OCI-LY7 (cell line): Measurements from ENCODE around the gene ABL1. TPM values are rescaled to one million over a fixed set of nuclear protein-coding genes. Genes with fewer than 3 reads are reported as not detected.

Experiments used
- BruUV-seq: library from RNA; stranded (reverse); fragments of 400-500 nt; replicated peaks from 2 replicates; lab custom pipeline; 2021; lab: Mats Ljungman, UMichigan
- CTCF ChIA-PET: fragments of 300-600 bp; sonication (Branson Sonifier 250); formaldehyde crosslinking; loops from one replicate; lab custom pipeline; 2022; ENCODE audit warnings: antibody characterized with exemption; ENCODE audit not compliant: unreplicated experiment; lab: Charles Lee
- POLR2A ChIA-PET: fragments of 300-600 bp; sonication (Branson Sonifier 250); formaldehyde crosslinking; loops from one replicate; lab custom pipeline; 2022; ENCODE audit warnings: antibody characterized with exemption; lab: Charles Lee
- DNase-seq: peaks from one replicate; pipeline ENCODE4 v3.0.0-alpha.2; 2015; ENCODE audit warnings: low spot score
- H2AFZ ChIP-seq: fragments of 200-600 bp; sonication (generic), shearing (Covaris generic); 2 replicates; pipeline ENCODE4 v1.6.1; 2014; ENCODE audit warnings: mild to moderate bottlenecking, antibody characterized with exemption, low read length, moderate library complexity
- H3K27ac ChIP-seq: fragments of 200-600 bp; sonication (generic); 2 replicates; pipeline ENCODE4 v1.5.1; 2014; ENCODE audit warnings: mixed run types, low read depth, mild to moderate bottlenecking, moderate library complexity, low read length, inconsistent platforms; ENCODE audit not compliant: poor library complexity, severe bottlenecking
- H3K36me3 ChIP-seq: fragments of 200-600 bp; sonication (generic); 2 replicates; pipeline ENCODE4 v1.6.1; 2014; ENCODE audit warnings: mild to moderate bottlenecking, antibody characterized with exemption, low read length, moderate library complexity, mixed read lengths; ENCODE audit not compliant: insufficient read depth
- H3K4me1 ChIP-seq: fragments of 200-600 bp; sonication (generic); 2 replicates; pipeline ENCODE4 v1.5.1; 2014; ENCODE audit warnings: mild to moderate bottlenecking, low read length; ENCODE audit not compliant: insufficient read depth, poor library complexity, severe bottlenecking
- H3K4me2 ChIP-seq: fragments of 200-600 bp; sonication (generic); 2 replicates; pipeline ENCODE4 v1.6.1; 2014; ENCODE audit warnings: mild to moderate bottlenecking, low read length
- H3K4me3 ChIP-seq: fragments of 200-600 bp; sonication (generic); 2 replicates; pipeline ENCODE4 v1.5.1; 2014; ENCODE audit warnings: mild to moderate bottlenecking, low read depth, low read length; ENCODE audit not compliant: poor library complexity, severe bottlenecking
- H3K79me2 ChIP-seq: fragments of 200-600 bp; sonication (generic); 2 replicates; pipeline ENCODE4 v1.6.1; 2016; ENCODE audit warnings: low read depth, mild to moderate bottlenecking, low read length, moderate library complexity, mixed read lengths; ENCODE audit not compliant: insufficient read depth
- H3K9me2 ChIP-seq: fragments of 200-600 bp; sonication (generic); 2 replicates; pipeline ENCODE4 v1.6.1; 2016; ENCODE audit warnings: mild to moderate bottlenecking, low read length, mixed read lengths; ENCODE audit not compliant: insufficient read depth
- H3K9me3 ChIP-seq: fragments of 200-600 bp; sonication (generic); 2 replicates; pipeline ENCODE4 v1.6.1; 2014; ENCODE audit warnings: mild to moderate bottlenecking, mixed run types, low read length, mixed read lengths
- H4K20me1 ChIP-seq: fragments of 200-600 bp; sonication (generic); 2 replicates; pipeline ENCODE4 v1.6.1; 2014; ENCODE audit warnings: mild to moderate bottlenecking, antibody characterized with exemption, low read length, moderate library complexity, mixed read lengths; ENCODE audit not compliant: insufficient read depth
- EZH2phosphoT487 ChIP-seq: fragments of 200-600 bp; sonication (generic); IDR thresholded peaks from 2 replicates; pipeline ENCODE4 v1.6.1; 2018; ENCODE audit warnings: low read depth, borderline replicate concordance, mild to moderate bottlenecking, mixed run types, antibody characterized with exemption, low read length, moderate library complexity, mixed read lengths
- intact Hi-C: fragments of 100-400 bp; cut with micrococcal nuclease; formaldehyde crosslinking; loops from one replicate; pipeline ENCODE4 v1.10.0; 2022; ENCODE audit not compliant: unreplicated experiment
- total RNA-seq, 2 experiments: library from RNA; depleted of rRNA in 1 of 2; stranded (reverse); fragments of >200 nt in 1 of 2; shearing (Covaris generic) in 1 of 2; gene quantifications; 2 replicates each; pipeline ENCODE4 v1.2.3, GENCODE V29; 2014 to 2022
- TF ChIP-seq, protein P1 (sequence below): fragments of 200-600 bp; sonication (generic); conservative IDR thresholded peaks from 2 replicates; pipeline ENCODE4 v1.5.1; 2014; ENCODE audit warnings: mild to moderate bottlenecking, antibody characterized with exemption, low read length, moderate library complexity, mixed read lengths

ABL1 gene
- total RNA-seq, 2 experiments from 2014 or later: 8.1 to 28.3 TPM

DNA sequence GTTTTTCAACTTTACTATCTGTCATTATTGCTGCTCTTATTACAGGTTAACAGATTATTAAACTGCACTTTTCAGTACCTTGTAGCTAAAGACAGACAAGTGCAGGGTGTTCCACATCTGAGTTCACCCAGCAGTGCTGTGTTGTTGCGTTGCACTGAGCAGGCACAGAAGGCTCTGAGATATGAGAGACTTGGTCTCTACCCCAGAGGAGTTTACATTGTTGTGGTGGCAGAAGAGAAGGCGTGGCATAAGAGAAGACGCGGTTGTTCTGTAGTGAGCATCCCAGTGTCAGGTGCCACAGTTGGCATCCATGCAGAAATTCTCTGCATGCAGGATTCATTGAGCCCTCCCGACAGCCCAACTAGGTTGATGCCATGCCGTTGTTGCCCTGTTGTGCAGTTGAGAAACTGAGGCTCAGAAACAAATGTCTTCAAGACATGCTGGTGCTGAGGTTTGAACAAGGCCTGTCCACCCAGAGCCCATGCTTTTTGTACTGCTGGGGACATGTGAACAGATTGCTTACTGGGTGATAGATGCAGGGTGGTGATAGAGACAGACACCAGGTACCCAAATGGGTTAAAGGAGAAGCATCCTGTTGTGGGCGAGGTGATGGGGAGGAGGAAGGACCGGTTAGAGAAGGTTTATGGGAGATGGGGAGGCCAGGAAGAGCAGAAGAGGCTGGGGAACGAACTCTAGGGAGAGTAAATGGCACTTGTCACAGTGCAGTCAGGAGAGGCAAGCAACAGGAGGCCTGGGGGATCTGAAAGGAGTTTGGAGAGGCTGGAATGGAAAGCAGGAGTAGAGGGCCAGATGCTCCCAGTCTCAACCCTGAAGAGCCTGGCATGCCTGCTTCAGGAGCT, 8.2 kb downstream of the ABL1 start:
- POLR2A ChIA-PET: no interaction called here
- no peaks in the 10 kb centered on the region for H3K79me2 ChIP-seq
- H3K4me2 ChIP-seq: no peak overlapping the region
- no peaks in the 10 kb centered on the region for H3K36me3 ChIP-seq
- no peak for DNase-seq
- no peak overlapping the region for H2AFZ ChIP-seq
- TF ChIP-seq, protein P1, sequence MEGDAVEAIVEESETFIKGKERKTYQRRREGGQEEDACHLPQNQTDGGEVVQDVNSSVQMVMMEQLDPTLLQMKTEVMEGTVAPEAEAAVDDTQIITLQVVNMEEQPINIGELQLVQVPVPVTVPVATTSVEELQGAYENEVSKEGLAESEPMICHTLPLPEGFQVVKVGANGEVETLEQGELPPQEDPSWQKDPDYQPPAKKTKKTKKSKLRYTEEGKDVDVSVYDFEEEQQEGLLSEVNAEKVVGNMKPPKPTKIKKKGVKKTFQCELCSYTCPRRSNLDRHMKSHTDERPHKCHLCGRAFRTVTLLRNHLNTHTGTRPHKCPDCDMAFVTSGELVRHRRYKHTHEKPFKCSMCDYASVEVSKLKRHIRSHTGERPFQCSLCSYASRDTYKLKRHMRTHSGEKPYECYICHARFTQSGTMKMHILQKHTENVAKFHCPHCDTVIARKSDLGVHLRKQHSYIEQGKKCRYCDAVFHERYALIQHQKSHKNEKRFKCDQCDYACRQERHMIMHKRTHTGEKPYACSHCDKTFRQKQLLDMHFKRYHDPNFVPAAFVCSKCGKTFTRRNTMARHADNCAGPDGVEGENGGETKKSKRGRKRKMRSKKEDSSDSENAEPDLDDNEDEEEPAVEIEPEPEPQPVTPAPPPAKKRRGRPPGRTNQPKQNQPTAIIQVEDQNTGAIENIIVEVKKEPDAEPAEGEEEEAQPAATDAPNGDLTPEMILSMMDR: no peak
- no peaks in the 10 kb centered on the region for H3K4me1 ChIP-seq
- no peak overlapping the region for H3K27ac ChIP-seq
- no peak overlapping the region for H3K4me3 ChIP-seq
- no TSS peak for BruUV-seq
- no peaks in the 10 kb centered on the region for H3K9me3 ChIP-seq
- CTCF ChIA-PET: no interaction called here
- H3K9me2 ChIP-seq: no peaks in the 10 kb centered on the region
- intact Hi-C loops: no loop called here
- no peaks in the 10 kb centered on the region; the same call in 1 of the 2 replicates for H4K20me1 ChIP-seq

DNA sequence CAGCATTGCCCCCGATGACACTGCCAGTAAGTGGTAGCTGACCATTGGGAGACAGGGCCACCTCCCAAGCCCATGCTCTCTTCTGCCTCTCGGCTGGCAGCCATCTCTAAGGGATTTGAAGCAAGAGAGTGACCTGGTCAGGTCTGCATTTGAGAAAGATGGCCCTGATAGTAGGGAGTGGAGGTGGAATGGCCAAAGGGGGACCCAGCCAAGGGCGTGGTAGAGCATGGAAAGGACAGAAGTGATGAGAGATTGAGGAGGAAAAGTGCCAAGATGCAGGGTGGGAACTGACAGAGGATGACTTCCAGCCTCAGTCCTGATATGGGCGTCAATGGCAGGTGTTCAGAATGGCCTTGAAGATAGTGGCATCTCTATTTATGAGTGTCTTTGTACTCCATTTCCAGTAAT, 9.0 kb downstream of the ABL1 start:
- no peaks in the 10 kb centered on the region for H3K9me2 ChIP-seq
- H3K9me3 ChIP-seq: no peaks in the 10 kb centered on the region
- no peaks in the 10 kb centered on the region; the same call in 1 of the 2 replicates for H4K20me1 ChIP-seq
- H3K4me3 ChIP-seq: no peak overlapping the region
- ChIA-PET CTCF (no interaction called here), POLR2A (interaction anchor here (0.7 kb wide), 1 partner anchor 73 kb away, joined by 3 read pairs; no protein-coding TSS in a partner anchor)
- no peaks in the 10 kb centered on the region for H3K4me1 ChIP-seq
- H2AFZ ChIP-seq: no peak overlapping the region
- no peak overlapping the region for H3K27ac ChIP-seq
- intact Hi-C loops: no loop called here
- no peak for DNase-seq
- H3K4me2 ChIP-seq: no peak overlapping the region
- TF ChIP-seq, protein P1: no peak
- no peak for TF ChIP-seq EZH2phosphoT487
- no TSS peak for BruUV-seq
- no peaks in the 10 kb centered on the region for H3K79me2 ChIP-seq
- H3K36me3 ChIP-seq: no peaks in the 10 kb centered on the region

DNA sequence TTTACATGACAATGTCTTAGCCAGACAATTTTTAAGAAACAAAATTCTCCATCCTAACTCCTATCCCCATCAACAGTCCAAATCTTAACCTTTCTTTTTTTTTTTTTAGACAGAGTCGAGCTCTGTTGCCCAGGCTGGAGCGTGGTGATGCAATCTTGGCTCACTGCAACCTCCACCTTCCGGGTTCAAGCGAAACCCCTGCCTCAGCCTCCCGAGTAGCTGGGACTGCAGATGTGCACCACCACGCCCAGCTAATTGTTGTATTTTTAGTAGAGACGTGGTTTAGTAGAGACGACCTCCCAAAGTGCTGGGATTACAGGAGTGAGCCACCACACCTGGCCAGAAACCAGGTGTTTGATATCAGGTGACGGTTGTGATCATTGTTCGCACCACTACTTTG, 10.2 kb downstream of the ABL1 start:
- ChIA-PET POLR2A (interaction anchor here (0.7 to 1.6 kb wide), 3 partner anchors 13 to 313 kb away, joined by 3 to 7 read pairs (median 3); no protein-coding TSS in a partner anchor), CTCF (no interaction called here)
- Histone ChIP-seq H3K36me3 (no peaks in the 10 kb centered on the region), H4K20me1 (no peaks in the 10 kb centered on the region; the same call in 1 of the 2 replicates), H3K79me2 (no peaks in the 10 kb centered on the region), H2AFZ (no peak overlapping the region), H3K9me3 (no peaks in the 10 kb centered on the region), H3K4me2 (no peak overlapping the region), H3K27ac (no peak overlapping the region), H3K9me2 (no peaks in the 10 kb centered on the region), H3K4me3 (no peak overlapping the region), H3K4me1 (no peaks in the 10 kb centered on the region)
- no peak for DNase-seq
- intact Hi-C loops: no loop called here
- TF ChIP-seq EZH2phosphoT487: no peak
- TF ChIP-seq, protein P1: no peak
- BruUV-seq: no TSS peak
